ENCODE data around the gene SLMAP.

DNA sequence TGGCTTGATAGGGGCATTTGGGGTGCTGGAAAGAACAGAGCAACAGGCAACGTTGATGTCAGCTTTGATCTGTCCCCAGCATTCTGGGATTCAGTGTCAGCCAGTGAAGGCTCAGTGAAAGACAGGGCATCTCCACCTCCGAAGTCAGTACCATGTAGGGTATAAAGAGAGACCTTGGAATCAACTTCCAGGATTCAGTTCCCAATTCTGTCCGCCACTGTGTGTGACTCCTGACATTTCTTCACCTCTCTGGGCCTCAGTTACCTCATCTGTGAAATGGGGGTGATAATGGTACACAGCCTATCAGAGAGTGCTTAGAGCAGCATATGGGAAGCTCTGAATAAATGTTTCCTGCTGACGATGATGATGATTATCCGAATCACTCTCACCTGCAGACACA is 196.5 kb downstream of the SLMAP start:
- TF ChIP-seq, protein P1, sequence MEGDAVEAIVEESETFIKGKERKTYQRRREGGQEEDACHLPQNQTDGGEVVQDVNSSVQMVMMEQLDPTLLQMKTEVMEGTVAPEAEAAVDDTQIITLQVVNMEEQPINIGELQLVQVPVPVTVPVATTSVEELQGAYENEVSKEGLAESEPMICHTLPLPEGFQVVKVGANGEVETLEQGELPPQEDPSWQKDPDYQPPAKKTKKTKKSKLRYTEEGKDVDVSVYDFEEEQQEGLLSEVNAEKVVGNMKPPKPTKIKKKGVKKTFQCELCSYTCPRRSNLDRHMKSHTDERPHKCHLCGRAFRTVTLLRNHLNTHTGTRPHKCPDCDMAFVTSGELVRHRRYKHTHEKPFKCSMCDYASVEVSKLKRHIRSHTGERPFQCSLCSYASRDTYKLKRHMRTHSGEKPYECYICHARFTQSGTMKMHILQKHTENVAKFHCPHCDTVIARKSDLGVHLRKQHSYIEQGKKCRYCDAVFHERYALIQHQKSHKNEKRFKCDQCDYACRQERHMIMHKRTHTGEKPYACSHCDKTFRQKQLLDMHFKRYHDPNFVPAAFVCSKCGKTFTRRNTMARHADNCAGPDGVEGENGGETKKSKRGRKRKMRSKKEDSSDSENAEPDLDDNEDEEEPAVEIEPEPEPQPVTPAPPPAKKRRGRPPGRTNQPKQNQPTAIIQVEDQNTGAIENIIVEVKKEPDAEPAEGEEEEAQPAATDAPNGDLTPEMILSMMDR (IDR thresholded peaks at IDR 0.05; ENCODE audit: insufficient read depth, low read length, poor library complexity, severe bottlenecking) = no peak
- no peak for TF ChIP-seq EZH2phosphoT487 (conservative IDR thresholded peaks at IDR 0.05; ENCODE audit: low read length)
